KOPT-K1 (cell line): ENCODE measurements around the gene EPS15.
"Not testable (repeated sequence)": the region's sequence is repeated elsewhere in the genome, so short reads cannot be mapped to it uniquely, and the experiment has no call there.

Source experiments
- H3K27ac ChIP-seq: fragments of 200-600 bp; sonication (generic); 2 replicates; pipeline ENCODE4 v1.5.1; 2016; ENCODE audit warnings: antibody characterized with exemption, mild to moderate bottlenecking, low read depth, low read length; ENCODE audit not compliant: poor library complexity, severe bottlenecking
- H3K36me3 ChIP-seq: fragments of 200-600 bp; sonication (generic); 2 replicates; pipeline ENCODE4 v1.5.1; 2017; ENCODE audit warnings: antibody characterized with exemption, mild to moderate bottlenecking, low read length, moderate library complexity; ENCODE audit not compliant: insufficient read depth
- H3K9me3 ChIP-seq: fragments of 200-600 bp; sonication (generic); 2 replicates; pipeline ENCODE4 v1.5.1; 2017; ENCODE audit warnings: antibody characterized with exemption, low read length, mild to moderate bottlenecking; ENCODE audit not compliant: insufficient read depth, poor library complexity, severe bottlenecking

The EPS15 gene

GRCh38 chr1:51552929-51553807, 34.1 kb upstream of the EPS15 start:
- Histone ChIP-seq H3K27ac (no peak overlapping the region), H3K36me3 (no peaks in the 10 kb centered on the region), H3K9me3 (no peaks in the 10 kb centered on the region)

- H3K27ac ChIP-seq: no peak overlapping the region
- H3K9me3 ChIP-seq: no peaks in the 10 kb centered on the region
- no peaks in the 10 kb centered on the region for H3K36me3 ChIP-seq
Observed at GRCh38 chr1:51551848-51552296, 32.8 kb upstream of the EPS15 start.

- Histone ChIP-seq H3K9me3 (no peaks in the 10 kb centered on the region), H3K36me3 (no peaks in the 10 kb centered on the region), H3K27ac (no peak overlapping the region)
Observed at GRCh38 chr1:51551081-51551480, 32.0 kb upstream of the EPS15 start.

- Histone ChIP-seq H3K36me3 (no peaks in the 10 kb centered on the region), H3K9me3 (no peaks in the 10 kb centered on the region), H3K27ac (no peak overlapping the region)
Observed at GRCh38 chr1:51549901-51550300, 30.8 kb upstream of the EPS15 start.

- no peaks in the 10 kb centered on the region for H3K9me3 ChIP-seq
- H3K36me3 ChIP-seq: no peaks in the 10 kb centered on the region
- H3K27ac ChIP-seq: no peak overlapping the region
Observed at GRCh38 chr1:51549016-51549619, 30.1 kb upstream of the EPS15 start.

- no peaks in the 10 kb centered on the region for H3K36me3 ChIP-seq
- H3K27ac ChIP-seq: no peak overlapping the region
- H3K9me3 ChIP-seq: no peaks in the 10 kb centered on the region
Observed at GRCh38 chr1:51543858-51544257, 24.8 kb upstream of the EPS15 start.

GRCh38 chr1:51542158-51542953, 23.3 kb upstream of the EPS15 start:
- H3K36me3 ChIP-seq: no peaks in the 10 kb centered on the region
- H3K27ac ChIP-seq: no peak overlapping the region
- no peaks in the 10 kb centered on the region for H3K9me3 ChIP-seq

- H3K9me3 ChIP-seq: no peaks in the 10 kb centered on the region
- H3K36me3 ChIP-seq: no peaks in the 10 kb centered on the region
- H3K27ac ChIP-seq: no peak overlapping the region
Observed at GRCh38 chr1:51541313-51542050, 22.4 kb upstream of the EPS15 start.

- Histone ChIP-seq H3K9me3 (no peaks in the 10 kb centered on the region), H3K36me3 (no peaks in the 10 kb centered on the region), H3K27ac (no peak overlapping the region)
Observed at GRCh38 chr1:51537568-51537967, 18.5 kb upstream of the EPS15 start.

- H3K36me3 ChIP-seq: no peaks in the 10 kb centered on the region
- H3K27ac ChIP-seq: no peak overlapping the region
- H3K9me3 ChIP-seq: no peaks in the 10 kb centered on the region
Observed at GRCh38 chr1:51535006-51535592, 16.0 kb upstream of the EPS15 start.

GRCh38 chr1:51534447-51534846, 15.4 kb upstream of the EPS15 start:
- Histone ChIP-seq H3K9me3 (no peaks in the 10 kb centered on the region), H3K27ac (no peak overlapping the region), H3K36me3 (no peaks in the 10 kb centered on the region)

- no peaks in the 10 kb centered on the region for H3K36me3 ChIP-seq
- no peaks in the 10 kb centered on the region for H3K9me3 ChIP-seq
- no peak overlapping the region for H3K27ac ChIP-seq
Observed at GRCh38 chr1:51532853-51533252, 13.8 kb upstream of the EPS15 start.

GRCh38 chr1:51530447-51530846, 11.4 kb upstream of the EPS15 start:
- not testable (repeated sequence) for H3K9me3 ChIP-seq, H3K36me3 ChIP-seq, H3K27ac ChIP-seq

GRCh38 chr1:51527144-51527543, 8.1 kb upstream of the EPS15 start:
- H3K9me3 ChIP-seq: no peaks in the 10 kb centered on the region
- H3K36me3 ChIP-seq: no peaks in the 10 kb centered on the region
- H3K27ac ChIP-seq: no peak overlapping the region
